ENCODE results near the gene CELA3A. TPM values are rescaled to one million over a fixed set of nuclear protein-coding genes. Genes with fewer than 3 reads are reported as not detected.
"Not testable (repeated sequence)": the region's sequence is repeated elsewhere in the genome, so short reads cannot be mapped to it uniquely, and the experiment has no call there.

CELA3A gene
- polyA plus RNA-seq, 2 donors = 0.47 to 2.6 TPM

- no peaks in the 10 kb centered on the region for H3K4me1 ChIP-seq (ENCODE audit: control insufficient read depth in 2 of 2, insufficient read depth in 2 of 2, low read length in 1 of 2)
- H3K27me3 ChIP-seq (ENCODE audit: control insufficient read depth in 1 of 2, insufficient read depth in 2 of 2, low read length in 2 of 2) = no peaks in the 10 kb centered on the region
- no peaks in the 10 kb centered on the region for H3K36me3 ChIP-seq (ENCODE audit: control insufficient read depth in 2 of 2, insufficient read depth in 2 of 2, low read length in 1 of 2)
- 88 to 89% methylated on average over 15 of the region's 15 CpGs for WGBS, 2 donors
- no peak overlapping the region for H3K4me3 ChIP-seq (ENCODE audit: low read depth in 1 of 2, low read length in 2 of 2)
- no peaks in the 10 kb centered on the region for H3K9me3 ChIP-seq (ENCODE audit: control insufficient read depth in 2 of 2, insufficient read depth in 1 of 2, low read depth in 1 of 2, low read length in 1 of 2)
- no peak overlapping the region for H3K27ac ChIP-seq (ENCODE audit: low read depth in 2 of 2, low read length in 1 of 2)
These were observed 35.0 kb upstream of the CELA3A start for GRCh38 chr1:21966247-21967000.

- 89% methylated on average over 6 of the region's 6 CpGs for WGBS, 2 donors
- not testable (repeated sequence) for H3K4me3 ChIP-seq (ENCODE audit: low read depth in 1 of 2, low read length in 2 of 2)
These were observed 34.2 kb upstream of the CELA3A start for GRCh38 chr1:21967216-21967615.

GRCh38 chr1:21969066-21969465 is 32.4 kb upstream of the CELA3A start:
- not testable (repeated sequence) for H3K27ac ChIP-seq (ENCODE audit: low read depth in 2 of 2, low read length in 1 of 2); H3K36me3 ChIP-seq (ENCODE audit: control insufficient read depth in 2 of 2, insufficient read depth in 2 of 2, low read length in 1 of 2); H3K4me3 ChIP-seq (ENCODE audit: low read depth in 1 of 2, low read length in 2 of 2); H3K27me3 ChIP-seq (ENCODE audit: control insufficient read depth in 1 of 2, insufficient read depth in 2 of 2, low read length in 2 of 2); H3K4me1 ChIP-seq (ENCODE audit: control insufficient read depth in 2 of 2, insufficient read depth in 2 of 2, low read length in 1 of 2); H3K9me3 ChIP-seq (ENCODE audit: control insufficient read depth in 2 of 2, insufficient read depth in 1 of 2, low read depth in 1 of 2, low read length in 1 of 2)
- WGBS, 2 donors = 57 to 73% methylated on average over 5 of the region's 5 CpGs

More at GRCh38 chr1:21967216-21967615, 34.2 kb upstream of the CELA3A start:
- H3K36me3 ChIP-seq (ENCODE audit: control insufficient read depth in 2 of 2, insufficient read depth in 2 of 2, low read length in 1 of 2); H3K27ac ChIP-seq (ENCODE audit: low read depth in 2 of 2, low read length in 1 of 2); H3K4me1 ChIP-seq (ENCODE audit: control insufficient read depth in 2 of 2, insufficient read depth in 2 of 2, low read length in 1 of 2); H3K27me3 ChIP-seq (ENCODE audit: control insufficient read depth in 1 of 2, insufficient read depth in 2 of 2, low read length in 2 of 2); H3K9me3 ChIP-seq (ENCODE audit: control insufficient read depth in 2 of 2, insufficient read depth in 1 of 2, low read depth in 1 of 2, low read length in 1 of 2): not testable (repeated sequence)

GRCh38 chr1:21970523-21970922 is 30.9 kb upstream of the CELA3A start:
- H3K4me3 ChIP-seq (ENCODE audit: low read depth in 1 of 2, low read length in 2 of 2); H3K27me3 ChIP-seq (ENCODE audit: control insufficient read depth in 1 of 2, insufficient read depth in 2 of 2, low read length in 2 of 2); H3K9me3 ChIP-seq (ENCODE audit: control insufficient read depth in 2 of 2, insufficient read depth in 1 of 2, low read depth in 1 of 2, low read length in 1 of 2); H3K27ac ChIP-seq (ENCODE audit: low read depth in 2 of 2, low read length in 1 of 2); H3K4me1 ChIP-seq (ENCODE audit: control insufficient read depth in 2 of 2, insufficient read depth in 2 of 2, low read length in 1 of 2); H3K36me3 ChIP-seq (ENCODE audit: control insufficient read depth in 2 of 2, insufficient read depth in 2 of 2, low read length in 1 of 2): not testable (repeated sequence)
- 53 to 54% methylated on average over 4 of the region's 4 CpGs for WGBS, 2 donors

GRCh38 chr1:21972973-21973441 is 28.4 kb upstream of the CELA3A start:
- WGBS, 2 donors = 36 to 45% methylated on average over 2 of the region's 2 CpGs
- not testable (repeated sequence) for H3K4me3 ChIP-seq (ENCODE audit: low read depth in 1 of 2, low read length in 2 of 2); H3K4me1 ChIP-seq (ENCODE audit: control insufficient read depth in 2 of 2, insufficient read depth in 2 of 2, low read length in 1 of 2); H3K27ac ChIP-seq (ENCODE audit: low read depth in 2 of 2, low read length in 1 of 2); H3K27me3 ChIP-seq (ENCODE audit: control insufficient read depth in 1 of 2, insufficient read depth in 2 of 2, low read length in 2 of 2); H3K36me3 ChIP-seq (ENCODE audit: control insufficient read depth in 2 of 2, insufficient read depth in 2 of 2, low read length in 1 of 2); H3K9me3 ChIP-seq (ENCODE audit: control insufficient read depth in 2 of 2, insufficient read depth in 1 of 2, low read depth in 1 of 2, low read length in 1 of 2)

- H3K9me3 ChIP-seq (ENCODE audit: control insufficient read depth in 2 of 2, insufficient read depth in 1 of 2, low read depth in 1 of 2, low read length in 1 of 2); H3K4me1 ChIP-seq (ENCODE audit: control insufficient read depth in 2 of 2, insufficient read depth in 2 of 2, low read length in 1 of 2); H3K27ac ChIP-seq (ENCODE audit: low read depth in 2 of 2, low read length in 1 of 2); H3K27me3 ChIP-seq (ENCODE audit: control insufficient read depth in 1 of 2, insufficient read depth in 2 of 2, low read length in 2 of 2); H3K4me3 ChIP-seq (ENCODE audit: low read depth in 1 of 2, low read length in 2 of 2); H3K36me3 ChIP-seq (ENCODE audit: control insufficient read depth in 2 of 2, insufficient read depth in 2 of 2, low read length in 1 of 2): not testable (repeated sequence)
- 67 to 80% methylated on average over 7 to 8 of the region's 8 CpGs for WGBS, 2 donors
These were observed 27.5 kb upstream of the CELA3A start for GRCh38 chr1:21973948-21974347.

GRCh38 chr1:21974699-21975098 is 26.8 kb upstream of the CELA3A start:
- H3K4me1 ChIP-seq (ENCODE audit: control insufficient read depth in 2 of 2, insufficient read depth in 2 of 2, low read length in 1 of 2); H3K27me3 ChIP-seq (ENCODE audit: control insufficient read depth in 1 of 2, insufficient read depth in 2 of 2, low read length in 2 of 2); H3K27ac ChIP-seq (ENCODE audit: low read depth in 2 of 2, low read length in 1 of 2); H3K36me3 ChIP-seq (ENCODE audit: control insufficient read depth in 2 of 2, insufficient read depth in 2 of 2, low read length in 1 of 2); H3K9me3 ChIP-seq (ENCODE audit: control insufficient read depth in 2 of 2, insufficient read depth in 1 of 2, low read depth in 1 of 2, low read length in 1 of 2); H3K4me3 ChIP-seq (ENCODE audit: low read depth in 1 of 2, low read length in 2 of 2): not testable (repeated sequence)
- WGBS, 2 donors = 27 to 35% methylated on average over 5 of the region's 6 CpGs

DNA sequence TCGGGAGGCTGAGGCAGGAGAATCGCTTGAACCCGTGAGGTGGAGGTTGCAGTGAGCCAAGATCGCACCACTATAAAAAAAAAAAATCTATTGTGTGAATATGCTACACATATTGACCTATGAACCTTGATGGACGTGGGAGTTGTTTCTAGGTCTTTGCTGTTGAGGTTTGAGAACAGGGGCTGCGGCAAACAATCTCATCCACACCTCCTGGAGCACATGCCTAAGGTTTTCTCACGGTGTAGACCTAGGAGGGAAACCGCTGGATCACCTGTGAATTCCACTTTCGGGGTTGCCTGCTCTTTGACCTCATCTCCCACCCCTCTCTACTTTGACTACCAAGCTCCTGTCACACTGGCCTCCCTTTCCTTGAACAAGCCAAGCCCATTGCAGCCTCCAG is 26.2 kb upstream of the CELA3A start:
- H3K36me3 ChIP-seq (ENCODE audit: control insufficient read depth in 2 of 2, insufficient read depth in 2 of 2, low read length in 1 of 2) = not testable (repeated sequence)
- 72 to 89% methylated on average over 9 of the region's 9 CpGs for WGBS, 2 donors

DNA sequence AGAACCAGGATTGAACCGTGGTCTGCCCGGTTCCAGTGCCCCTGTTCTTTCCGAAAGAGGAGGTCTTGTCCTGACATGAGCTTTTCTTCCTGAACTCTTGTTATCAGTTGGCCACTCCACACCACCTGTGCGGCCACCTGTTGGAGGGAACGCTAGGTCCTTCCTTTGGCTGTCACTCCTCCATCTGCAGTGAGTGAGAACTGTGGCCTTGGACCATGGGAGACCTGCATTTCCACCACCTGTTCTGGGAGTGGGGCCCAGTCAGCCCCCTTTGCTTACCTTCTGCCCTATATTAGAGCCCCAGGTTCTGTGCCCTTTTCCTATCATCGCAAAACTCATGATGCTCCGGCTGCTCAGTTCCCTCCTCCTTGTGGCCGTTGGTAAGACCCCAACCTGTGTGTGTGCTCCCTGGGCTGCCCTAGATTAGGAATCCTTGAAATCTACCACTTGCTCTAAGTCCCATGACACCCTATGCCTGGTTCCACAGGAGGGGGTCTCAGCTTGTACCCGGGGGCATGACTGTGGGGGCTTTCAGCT is 24.7 kb upstream of the CELA3A start, which contains the start of gene CELA3B:
TSS of gene CELA3B (plus strand) at position 320 of the 537 bp plus-strand sequence. CDS start at position 338, 18 bp downstream.
- WGBS, 2 donors = 75 to 90% methylated on average over 9 of the region's 9 CpGs
- not testable (repeated sequence) for H3K4me3 ChIP-seq (ENCODE audit: low read depth in 1 of 2, low read length in 2 of 2); H3K4me1 ChIP-seq (ENCODE audit: control insufficient read depth in 2 of 2, insufficient read depth in 2 of 2, low read length in 1 of 2); H3K9me3 ChIP-seq (ENCODE audit: control insufficient read depth in 2 of 2, insufficient read depth in 1 of 2, low read depth in 1 of 2, low read length in 1 of 2); H3K27ac ChIP-seq (ENCODE audit: low read depth in 2 of 2, low read length in 1 of 2); H3K36me3 ChIP-seq (ENCODE audit: control insufficient read depth in 2 of 2, insufficient read depth in 2 of 2, low read length in 1 of 2); H3K27me3 ChIP-seq (ENCODE audit: control insufficient read depth in 1 of 2, insufficient read depth in 2 of 2, low read length in 2 of 2)

More for the DNA sequence above, 26.2 kb upstream of the CELA3A start:
- not testable (repeated sequence) for H3K27me3 ChIP-seq (ENCODE audit: control insufficient read depth in 1 of 2, insufficient read depth in 2 of 2, low read length in 2 of 2); H3K4me1 ChIP-seq (ENCODE audit: control insufficient read depth in 2 of 2, insufficient read depth in 2 of 2, low read length in 1 of 2); H3K9me3 ChIP-seq (ENCODE audit: control insufficient read depth in 2 of 2, insufficient read depth in 1 of 2, low read depth in 1 of 2, low read length in 1 of 2); H3K27ac ChIP-seq (ENCODE audit: low read depth in 2 of 2, low read length in 1 of 2); H3K4me3 ChIP-seq (ENCODE audit: low read depth in 1 of 2, low read length in 2 of 2)

DNA sequence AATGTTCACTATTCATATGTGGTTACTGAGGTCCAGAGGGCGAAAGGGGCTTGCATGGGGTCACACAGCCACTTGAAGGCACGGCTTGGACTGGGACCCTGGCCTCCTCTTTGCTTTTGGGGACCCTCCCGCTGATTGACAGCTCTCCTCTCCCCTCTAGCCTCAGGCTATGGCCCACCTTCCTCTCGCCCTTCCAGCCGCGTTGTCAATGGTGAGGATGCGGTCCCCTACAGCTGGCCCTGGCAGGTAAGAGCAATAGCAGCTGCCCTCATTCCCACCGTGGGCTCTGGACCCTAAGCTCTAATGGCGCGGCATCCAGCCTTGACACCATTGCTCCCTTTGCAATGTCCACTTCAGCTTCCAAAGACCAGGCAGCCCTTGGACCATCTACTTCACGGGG is 23.2 kb upstream of the CELA3A start:
- 83 to 89% methylated on average over 11 of the region's 11 CpGs for WGBS, 2 donors
- not testable (repeated sequence) for H3K27ac ChIP-seq (ENCODE audit: low read depth in 2 of 2, low read length in 1 of 2); H3K4me1 ChIP-seq (ENCODE audit: control insufficient read depth in 2 of 2, insufficient read depth in 2 of 2, low read length in 1 of 2); H3K9me3 ChIP-seq (ENCODE audit: control insufficient read depth in 2 of 2, insufficient read depth in 1 of 2, low read depth in 1 of 2, low read length in 1 of 2); H3K4me3 ChIP-seq (ENCODE audit: low read depth in 1 of 2, low read length in 2 of 2); H3K27me3 ChIP-seq (ENCODE audit: control insufficient read depth in 1 of 2, insufficient read depth in 2 of 2, low read length in 2 of 2); H3K36me3 ChIP-seq (ENCODE audit: control insufficient read depth in 2 of 2, insufficient read depth in 2 of 2, low read length in 1 of 2)

Data from esophagus (tissue), 2 donors.